GM21717 (cell line): ENCODE results near the gene FHOD1.

Source experiments
- ATAC-seq: cut with Tn5 transposase; IDR thresholded peaks from one replicate; pipeline ENCODE4 v1.9.1; 2021; ENCODE audit warnings: mild to moderate bottlenecking, moderate library complexity; ENCODE audit not compliant: unreplicated experiment

Gene FHOD1

GRCh38 chr16:67247192-67248072 is at the start of gene FHOD1:
TSS of gene FHOD1 (minus strand) at chr16:67247481. CDS start at chr16:67247410, 71 bp downstream.
- peak; percentile 49 for ATAC-seq

DNA sequence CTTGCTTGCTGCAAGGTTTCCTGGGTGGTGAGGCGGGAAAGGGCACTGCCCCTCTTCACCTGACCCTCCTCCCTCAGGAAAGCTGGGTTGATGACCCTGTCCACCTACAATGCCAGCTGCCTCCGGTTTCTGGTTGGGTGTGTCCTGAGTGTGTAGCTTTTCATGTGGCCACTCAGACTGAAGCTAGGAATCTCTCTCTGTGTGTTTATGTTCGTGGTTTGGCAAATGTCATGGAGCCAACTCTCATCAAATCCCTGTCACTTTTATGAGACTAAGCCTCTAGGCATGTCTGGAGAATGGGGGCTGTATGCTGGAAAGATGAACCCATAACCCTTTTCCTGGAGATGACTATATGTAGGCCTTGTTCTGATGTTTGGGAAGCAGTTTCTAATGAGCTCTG is 49.1 kb upstream of the FHOD1 start:
- no peak for ATAC-seq

DNA sequence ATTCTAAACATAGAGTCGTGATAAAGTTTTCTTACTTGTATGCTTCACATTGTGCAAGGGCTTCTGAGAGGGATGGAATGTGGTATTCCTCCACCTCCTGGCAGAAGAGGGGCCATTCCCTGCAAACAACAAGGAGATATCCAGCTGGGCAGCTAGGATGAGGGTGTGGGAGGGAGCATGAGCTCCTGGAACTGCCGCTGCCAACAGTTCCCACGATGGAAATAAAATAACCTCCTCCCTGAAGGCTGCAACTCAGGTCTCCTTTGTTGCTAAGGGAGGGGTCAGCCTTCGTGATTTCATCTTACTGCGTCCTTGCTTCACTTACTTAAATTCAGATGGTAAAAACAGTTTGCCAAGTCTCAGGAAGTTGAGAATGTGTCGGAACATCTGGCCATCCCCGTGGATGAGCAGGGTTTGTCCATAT is 47.7 kb upstream of the FHOD1 start:
- no peak for ATAC-seq

DNA sequence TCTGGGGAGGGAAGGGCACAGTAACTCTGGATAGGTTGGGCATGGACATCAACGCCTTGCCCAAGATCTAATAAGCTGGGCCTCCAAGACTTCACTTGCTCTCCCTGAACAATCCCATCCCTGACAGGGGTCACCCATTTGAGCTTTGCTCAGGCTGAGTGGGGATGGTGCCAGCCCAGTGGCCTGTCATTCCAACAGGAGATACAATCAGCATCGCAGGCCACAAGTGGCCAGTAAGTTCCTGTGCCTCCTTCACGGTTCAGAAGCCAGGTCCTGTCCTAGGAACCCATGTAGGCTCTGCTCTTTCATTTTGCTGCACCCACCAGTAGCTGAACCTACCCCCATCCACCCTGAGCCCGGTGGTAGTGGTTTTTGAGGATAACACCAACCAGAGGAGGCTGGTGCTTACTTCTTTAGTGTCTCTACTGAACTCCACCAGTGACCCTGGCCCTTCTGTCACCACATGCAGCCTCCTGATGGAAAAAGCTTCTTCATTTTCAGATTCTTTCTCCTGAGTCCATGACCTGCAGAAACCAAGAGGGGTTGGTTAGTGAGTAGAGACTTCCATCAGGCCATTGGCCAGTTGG is 47.0 kb upstream of the FHOD1 start:
- ATAC-seq, result no peak

GRCh38 chr16:67291461-67291860 is 44.2 kb upstream of the FHOD1 start:
- ATAC-seq, result no peak

- ATAC-seq, result no peak
These were observed 40.7 kb upstream of the FHOD1 start for GRCh38 chr16:67287960-67288359.

DNA sequence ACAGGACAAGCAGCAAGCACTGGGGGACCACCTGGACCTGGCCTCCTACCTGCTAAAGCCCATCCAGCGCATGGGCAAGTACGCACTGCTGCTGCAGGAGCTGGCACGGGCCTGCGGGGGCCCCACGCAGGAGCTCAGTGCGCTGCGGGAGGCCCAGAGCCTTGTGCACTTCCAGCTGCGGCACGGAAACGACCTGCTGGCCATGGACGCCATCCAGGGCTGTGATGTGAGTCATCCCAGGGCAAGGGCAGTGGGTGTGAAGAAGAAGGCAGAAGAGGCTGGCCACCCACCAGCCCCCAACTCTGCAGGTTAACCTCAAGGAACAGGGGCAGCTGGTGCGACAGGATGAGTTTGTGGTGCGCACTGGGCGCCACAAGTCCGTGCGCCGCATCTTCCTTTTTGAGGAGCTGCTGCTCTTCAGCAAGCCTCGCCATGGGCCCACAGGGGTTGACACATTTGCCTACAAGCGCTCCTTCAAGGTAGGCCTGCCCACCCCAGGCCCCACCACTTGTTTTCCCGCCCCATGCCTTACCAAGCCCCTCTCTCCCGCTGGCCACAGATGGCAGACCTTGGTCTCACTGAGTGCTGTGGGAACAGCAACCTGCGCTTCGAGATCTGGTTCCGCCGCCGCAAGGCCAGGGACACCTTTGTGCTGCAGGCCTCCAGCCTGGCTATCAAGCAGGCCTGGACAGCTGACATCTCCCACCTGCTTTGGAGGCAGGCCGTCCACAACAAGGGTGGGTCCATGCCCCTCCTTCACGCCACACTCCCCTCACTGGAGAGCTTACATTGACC is 39.4 kb upstream of the FHOD1 start:
- no peak for ATAC-seq

DNA sequence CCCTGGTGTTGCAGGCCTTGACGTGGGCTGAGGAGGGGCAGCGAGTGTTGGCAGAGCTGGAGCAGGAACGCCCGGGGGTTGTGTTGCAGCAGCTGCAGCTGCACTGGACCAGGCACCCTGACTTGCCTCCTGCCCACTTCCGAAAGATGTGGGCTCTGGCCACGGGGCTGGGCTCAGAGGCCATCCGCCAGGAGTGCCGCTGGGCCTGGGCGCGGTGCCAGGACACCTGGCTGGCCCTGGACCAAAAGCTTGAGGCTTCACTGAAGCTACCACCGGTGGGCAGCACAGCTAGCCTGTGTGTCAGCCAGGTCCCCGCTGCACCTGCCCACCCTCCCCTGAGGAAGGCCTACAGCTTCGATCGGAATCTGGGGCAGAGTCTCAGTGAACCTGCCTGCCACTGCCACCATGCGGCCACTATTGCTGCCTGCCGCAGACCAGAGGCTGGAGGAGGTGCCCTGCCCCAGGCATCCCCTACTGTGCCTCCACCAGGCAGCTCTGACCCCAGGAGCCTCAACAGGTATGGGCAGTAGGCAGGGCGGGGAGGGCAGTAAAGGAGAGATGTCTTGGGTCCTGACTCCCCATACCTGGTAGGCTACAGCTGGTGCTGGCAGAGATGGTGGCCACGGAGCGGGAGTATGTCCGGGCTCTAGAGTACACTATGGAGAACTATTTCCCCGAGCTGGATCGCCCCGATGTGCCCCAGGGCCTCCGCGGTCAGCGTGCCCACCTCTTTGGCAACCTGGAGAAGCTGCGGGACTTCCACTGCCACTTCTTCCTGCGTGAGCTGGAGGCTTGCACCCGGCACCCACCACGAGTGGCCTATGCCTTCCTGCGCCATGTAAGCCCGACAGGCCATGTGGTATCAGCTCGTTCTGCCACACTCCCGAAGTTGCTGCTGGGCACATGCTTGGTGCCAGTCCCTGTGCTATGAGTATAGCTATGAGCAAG is 37.7 kb upstream of the FHOD1 start:
- ATAC-seq, result no peak

DNA sequence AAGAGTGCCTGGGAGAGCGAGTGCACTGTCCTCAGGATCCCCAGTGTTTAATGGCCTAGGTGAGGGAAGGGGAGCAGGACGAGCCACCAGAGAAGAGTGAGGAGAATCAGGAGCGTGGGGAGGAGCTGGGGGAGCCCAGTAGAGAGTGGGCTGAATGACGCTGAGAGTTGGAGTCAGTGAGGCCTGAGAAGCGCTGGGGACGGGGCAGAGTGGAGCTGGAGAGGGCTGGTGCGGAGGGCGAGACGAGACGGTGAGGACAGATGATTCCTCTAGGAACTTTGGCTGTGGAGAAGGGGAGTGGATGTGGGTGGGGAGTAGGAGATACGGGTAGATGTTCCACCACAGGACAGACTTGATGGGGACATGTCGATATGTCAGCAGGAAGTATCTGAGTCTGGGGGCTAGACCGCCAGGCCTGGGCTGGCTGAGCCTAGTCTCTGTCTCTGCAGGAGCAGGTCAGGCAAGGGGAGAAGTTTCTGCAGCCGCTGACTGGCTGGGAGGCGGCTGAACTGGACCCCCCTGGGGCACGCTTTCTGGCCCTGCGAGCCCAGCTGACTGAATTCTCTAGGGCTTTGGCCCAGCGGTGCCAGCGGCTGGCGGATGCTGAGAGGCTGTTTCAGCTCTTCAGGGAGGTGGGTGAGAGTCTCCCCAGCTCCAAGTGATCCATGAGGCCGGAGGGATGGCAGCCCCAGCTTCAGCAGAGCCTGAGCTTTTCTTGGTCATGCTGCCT is 36.7 kb upstream of the FHOD1 start:
- ATAC-seq, result no peak

DNA sequence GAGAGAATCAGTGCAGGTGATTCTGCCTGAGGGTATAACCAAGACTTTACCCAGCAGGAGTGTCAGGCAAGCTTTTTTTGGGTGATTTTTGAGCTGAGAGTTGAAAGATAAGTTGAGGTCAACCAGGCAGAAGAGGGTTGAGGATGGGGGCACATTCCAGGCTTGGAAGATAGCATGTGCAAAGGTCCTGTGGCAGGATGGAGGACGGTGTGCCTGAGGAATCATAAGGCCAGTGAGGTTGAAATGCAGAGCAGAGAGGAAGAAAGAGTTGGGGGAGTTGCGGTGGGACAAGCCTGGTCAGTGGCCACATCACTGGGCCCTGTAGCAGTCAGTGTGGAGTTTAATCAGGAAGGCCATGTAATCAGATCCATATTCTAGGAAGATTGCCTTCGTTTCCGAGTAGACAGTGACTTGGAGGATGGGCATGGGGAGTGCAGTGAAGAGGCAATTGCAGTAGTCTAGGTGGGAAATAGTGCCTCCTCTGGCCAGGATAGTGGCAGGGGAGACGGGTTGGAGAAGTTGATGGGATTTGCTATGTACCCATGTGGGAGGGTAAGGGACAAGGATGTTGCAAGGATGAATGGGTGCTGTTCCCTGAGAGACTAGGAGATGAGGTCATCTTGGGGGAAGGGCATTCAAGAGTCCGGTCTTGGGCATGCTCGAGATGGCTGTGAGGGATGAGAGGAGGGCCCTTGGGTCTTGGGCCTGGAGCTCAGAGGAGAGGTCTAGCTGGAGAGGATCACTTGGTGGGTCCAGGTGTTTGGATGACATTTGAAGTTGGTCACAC is 36.0 kb upstream of the FHOD1 start:
- ATAC-seq, result no peak

DNA sequence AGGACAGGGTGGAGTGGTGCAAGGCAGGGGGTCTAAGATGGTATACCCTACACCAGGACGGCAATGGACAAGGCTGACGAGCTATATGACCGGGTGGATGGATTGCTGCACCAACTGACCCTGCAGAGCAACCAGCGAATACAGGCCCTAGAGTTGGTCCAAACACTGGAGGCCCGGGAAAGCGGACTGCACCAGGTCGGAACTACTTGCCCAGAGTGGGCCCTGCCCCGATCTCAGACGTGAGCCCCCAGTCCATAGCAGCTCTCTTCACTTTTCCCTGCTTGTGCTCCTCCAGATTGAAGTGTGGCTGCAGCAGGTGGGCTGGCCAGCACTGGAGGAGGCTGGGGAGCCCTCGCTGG is 35.1 kb upstream of the FHOD1 start:
- ATAC-seq, result no peak

- ATAC-seq, result no peak
These were observed 34.5 kb upstream of the FHOD1 start for GRCh38 chr16:67281536-67282446.

GRCh38 chr16:67280090-67281015 is 33.1 kb upstream of the FHOD1 start:
- no peak for ATAC-seq

DNA sequence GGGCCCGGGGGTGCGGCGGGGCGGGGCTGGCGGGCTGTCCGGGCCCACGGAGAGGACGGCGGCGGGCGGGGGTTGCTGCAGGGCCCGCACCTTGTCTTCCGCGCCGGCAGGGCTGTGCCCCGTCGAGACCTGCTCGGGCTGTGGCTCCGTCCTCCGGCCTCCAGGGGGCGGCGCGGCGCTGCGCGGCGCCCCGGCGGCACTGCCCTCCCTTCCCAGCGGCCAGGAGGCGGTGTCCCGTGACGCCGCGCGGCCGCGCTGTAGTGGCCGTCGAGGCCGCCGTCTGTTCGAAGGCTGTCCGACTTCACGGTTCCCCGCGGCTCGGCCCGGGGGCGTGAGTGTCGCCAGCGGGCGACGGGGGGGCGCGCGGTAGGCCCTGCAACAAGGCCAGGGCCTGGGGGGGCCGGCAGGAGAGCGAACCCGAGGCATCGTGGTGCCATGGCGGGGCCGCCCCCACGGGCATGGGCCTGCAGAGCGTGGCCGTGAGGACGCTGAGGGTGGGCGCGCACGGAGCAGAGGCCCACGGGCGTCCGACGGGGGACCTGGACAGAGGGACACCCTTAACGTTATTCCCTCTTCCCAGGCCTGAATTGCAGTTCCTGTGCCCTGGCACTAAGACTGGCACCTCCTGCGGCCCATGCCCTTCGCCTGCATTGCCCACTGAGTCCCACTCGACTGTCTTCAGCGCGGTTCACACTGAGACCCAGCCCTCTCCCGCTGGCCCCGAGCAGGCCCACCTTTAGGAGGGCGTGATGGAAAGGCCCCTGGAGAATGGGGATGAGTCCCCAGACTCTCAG is 32.2 kb upstream of the FHOD1 start, which contains the start of gene PLEKHG4:
Gene PLEKHG4 (plus strand): TSS at position 237 of the 794 bp plus-strand sequence. CDS start 513 bp downstream, at position 750.
- ATAC-seq, result peak; percentile 65

DNA sequence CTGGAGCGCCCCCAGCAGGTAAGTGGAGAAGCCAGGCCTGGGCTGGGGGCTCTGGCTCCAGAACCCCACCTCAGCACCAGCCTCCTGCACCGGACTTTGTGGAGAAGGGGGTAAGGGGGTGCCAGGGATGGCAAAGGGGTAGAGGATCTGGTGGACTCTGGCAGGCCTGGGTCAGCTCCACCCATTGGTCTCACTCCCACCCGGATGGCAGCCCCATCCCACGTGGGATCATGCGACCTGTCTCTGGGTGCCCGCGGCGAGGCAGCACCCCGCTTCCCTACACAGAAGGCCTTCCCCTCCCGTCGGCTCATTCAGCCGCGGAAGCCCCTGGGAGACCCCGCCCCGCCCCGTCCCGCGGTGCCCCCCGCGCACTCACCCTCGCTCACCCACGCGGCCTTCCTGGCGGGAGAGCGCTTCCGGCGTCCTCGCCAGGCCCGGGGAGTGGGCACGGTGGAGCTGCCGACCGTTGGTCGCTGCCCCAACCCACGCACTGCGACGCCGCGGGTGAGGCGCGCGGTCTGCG is 31.6 kb upstream of the FHOD1 start:
- ATAC-seq, result peak; percentile 59
